Fibroblast of gingiva (primary cell): Measurements from ENCODE around the gene CCDC107.

Source experiments
- DNase-seq: peaks from one replicate; pipeline ENCODE4 v3.0.0-alpha.2; 2011; ENCODE audit warnings: low read depth

CCDC107 gene

DNA sequence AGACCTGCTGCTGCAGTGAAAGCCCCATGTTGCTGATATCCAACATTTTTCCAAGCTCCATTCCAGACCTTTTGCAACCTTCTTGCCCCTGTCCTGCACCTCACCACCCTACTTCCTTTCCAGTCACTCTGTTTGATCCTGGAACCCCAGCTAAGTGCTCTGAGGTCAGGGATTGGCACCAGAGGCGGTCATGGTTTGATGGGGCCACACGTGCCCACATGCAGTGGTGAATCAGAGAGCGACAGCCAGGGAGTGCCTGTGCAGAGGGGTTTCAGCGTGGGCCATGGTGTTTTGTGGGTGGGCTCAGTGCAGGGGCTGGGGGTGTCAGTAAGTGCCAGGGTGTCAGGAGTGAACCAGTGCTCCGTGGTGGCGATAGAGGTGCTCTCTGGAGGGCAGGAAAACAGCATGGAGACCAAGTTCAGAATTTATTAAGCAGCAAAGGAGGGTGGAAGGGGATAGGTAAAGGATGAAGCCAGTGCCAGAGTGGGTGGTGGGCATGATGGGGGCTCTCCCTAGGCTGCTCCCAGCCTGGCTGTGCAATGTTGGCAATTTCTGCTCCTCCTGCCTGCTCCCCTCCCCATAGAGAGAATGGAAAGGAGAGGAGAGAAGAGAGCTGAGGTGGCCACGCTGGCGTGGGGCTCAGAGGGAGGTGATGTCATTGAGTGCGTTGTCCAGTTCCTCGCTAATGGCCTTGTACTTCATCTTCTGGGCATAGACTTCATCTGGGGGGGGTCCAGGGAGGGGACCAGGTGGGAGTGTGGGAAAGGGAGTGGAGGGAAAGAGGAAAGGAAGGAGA lies 24.6 kb downstream of the CCDC107 start:
- no peak for DNase-seq

DNA sequence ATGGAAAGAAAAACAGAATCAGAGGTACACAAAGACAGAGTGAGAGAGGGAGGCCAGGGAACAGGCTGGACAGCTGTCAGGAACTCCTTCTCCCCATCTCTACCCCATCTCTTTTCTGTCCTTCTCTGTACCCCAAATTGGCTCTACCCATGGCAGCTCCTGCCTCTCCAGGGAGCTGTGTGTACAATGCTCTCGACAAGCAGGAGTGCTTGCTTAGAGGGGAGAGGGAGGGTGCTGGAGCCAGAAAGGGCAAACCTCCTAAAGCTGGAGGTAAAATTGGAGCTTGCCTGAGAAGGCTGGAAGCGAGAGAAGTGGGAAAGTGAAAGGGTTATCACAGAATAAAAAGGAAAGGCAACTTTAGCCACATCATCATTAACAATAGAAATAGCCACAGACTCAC lies 25.2 kb downstream of the CCDC107 start:
- DNase-seq, result no peak

DNA sequence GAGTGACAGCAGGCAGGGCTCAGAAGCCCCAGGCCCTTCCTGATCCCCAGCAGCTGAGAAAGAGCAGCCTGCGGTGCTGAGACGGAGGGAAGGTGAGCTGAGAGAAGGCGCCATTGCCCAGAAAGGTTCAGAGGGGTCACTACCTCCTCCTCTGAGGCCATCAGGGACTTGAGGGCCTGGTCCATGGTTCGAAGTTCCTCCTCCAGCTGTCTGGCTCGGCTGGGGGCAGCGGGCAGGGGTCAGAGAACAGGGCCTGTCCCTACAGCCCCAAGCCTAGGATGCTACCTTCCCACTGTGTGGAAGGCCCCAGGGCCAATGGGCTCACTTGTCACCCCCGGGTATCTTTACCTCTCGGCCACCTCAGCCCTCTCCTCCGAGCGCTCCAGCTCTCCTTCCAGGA lies 26.8 kb downstream of the CCDC107 start:
- no peak for DNase-seq

DNA sequence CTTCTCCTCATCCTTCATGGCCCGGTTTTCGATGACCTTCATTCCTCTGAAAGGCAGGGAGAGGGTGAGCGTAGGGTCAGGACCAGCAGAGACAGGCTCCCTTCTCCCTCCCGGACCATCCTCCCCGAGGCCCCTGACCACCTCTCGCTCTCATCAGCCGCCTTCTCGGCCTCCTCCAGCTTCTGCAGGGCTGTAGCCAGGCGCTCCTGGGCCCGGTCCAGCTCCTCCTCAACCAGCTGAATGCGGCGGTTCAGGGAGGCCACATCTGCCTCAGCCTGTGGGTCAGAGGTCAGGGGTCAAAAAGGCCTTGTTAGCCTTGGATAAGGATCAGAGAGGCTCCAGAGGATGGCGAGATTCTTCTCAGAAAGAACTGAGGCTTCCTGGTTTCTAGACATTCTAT lies 27.4 kb downstream of the CCDC107 start:
- DNase-seq, result no peak

DNA sequence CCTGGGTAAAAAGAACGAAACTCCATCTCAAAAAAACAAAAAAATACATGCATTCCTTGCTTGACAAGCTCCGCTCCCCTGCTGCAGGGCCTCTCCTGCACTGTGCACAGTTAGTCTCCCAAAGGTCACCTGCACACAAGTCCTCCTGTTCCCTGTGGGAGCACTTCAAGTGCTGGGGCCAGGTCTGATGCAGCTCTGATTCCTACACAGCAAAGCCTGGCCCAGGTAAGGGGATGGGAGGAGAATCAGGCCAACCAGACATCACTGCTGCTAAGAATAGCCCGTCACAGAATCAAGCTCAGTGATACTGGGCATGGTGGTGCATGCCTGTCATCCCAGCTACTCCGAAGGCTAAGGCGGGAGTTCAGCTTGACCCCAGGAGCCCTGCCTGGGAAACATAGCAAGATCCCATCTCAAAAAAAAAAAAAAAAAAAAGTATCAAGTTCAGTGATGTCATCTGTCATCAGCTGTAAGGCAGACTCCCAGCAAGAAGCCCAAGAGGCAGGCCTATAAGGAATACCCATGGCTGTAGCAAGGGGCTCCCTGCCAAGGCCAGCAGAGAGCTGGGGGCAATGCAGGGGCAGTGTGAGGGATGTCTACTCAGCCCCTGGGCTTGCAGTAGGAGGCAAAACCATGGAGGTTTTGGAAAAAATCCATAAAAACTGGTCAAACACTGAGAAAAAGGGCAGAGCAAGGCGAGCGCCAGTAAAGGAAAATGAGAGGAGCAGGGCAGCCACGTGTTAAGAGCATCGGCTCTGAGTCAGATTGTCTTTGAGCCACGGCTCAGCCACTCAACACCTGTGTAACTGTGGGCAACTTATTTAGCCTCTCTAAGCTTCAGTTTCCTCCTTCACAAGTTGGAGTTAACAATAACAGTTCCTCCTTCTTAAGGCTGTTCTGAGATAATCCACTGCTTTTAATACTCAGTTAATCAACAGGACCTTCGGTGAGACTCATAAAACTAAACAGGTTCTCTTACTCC lies 28.4 kb downstream of the CCDC107 start:
- peak; percentile 47 for DNase-seq

DNA sequence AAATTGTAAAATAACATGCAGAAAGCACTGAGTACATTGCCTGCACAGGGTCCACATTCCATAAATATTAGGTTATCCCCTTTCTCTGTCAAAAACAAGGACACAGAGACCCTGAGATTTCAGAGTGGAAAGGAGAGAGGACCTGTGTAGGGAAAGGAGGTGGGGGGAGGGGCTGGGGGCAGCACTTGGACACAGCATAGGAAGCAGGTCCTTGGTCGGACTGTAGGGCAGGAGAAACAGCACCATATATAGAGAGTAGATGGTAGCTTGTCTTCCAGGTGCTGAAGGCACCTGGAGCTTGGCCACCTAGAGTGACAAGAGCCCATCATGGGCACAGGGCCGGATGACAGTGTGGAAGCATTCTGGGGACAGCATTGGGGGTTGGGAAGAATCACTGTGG lies 29.2 kb downstream of the CCDC107 start:
- no peak for DNase-seq

DNA sequence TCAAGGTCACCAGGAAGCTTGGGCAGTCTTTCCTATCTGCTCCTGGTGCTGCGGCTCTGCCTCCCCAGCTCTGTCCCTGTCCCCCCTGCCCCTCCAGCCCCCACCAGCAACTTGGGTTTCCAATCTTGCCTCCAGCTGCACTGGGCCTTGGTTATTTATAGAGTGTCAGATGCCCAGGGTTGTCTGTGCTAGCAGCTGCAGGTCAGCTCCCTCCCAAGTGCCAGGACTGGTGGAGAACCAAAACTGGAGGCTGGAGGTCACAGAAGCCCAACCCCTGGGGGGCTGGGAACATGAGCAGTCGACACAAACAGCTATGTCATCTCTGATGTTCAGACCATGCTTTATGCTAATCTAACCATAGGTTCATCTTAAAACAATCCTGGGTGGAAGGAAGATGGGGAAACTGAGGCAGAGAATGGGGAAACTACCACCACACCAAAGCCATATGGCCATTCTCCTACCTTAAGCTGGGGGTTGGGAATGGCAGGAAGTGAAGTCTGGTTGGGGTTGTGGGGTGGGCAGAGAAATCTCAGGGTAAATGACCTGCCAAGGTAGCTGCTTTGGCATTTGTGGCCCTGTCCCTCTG lies 30.0 kb downstream of the CCDC107 start:
- DNase-seq, result no peak

DNA sequence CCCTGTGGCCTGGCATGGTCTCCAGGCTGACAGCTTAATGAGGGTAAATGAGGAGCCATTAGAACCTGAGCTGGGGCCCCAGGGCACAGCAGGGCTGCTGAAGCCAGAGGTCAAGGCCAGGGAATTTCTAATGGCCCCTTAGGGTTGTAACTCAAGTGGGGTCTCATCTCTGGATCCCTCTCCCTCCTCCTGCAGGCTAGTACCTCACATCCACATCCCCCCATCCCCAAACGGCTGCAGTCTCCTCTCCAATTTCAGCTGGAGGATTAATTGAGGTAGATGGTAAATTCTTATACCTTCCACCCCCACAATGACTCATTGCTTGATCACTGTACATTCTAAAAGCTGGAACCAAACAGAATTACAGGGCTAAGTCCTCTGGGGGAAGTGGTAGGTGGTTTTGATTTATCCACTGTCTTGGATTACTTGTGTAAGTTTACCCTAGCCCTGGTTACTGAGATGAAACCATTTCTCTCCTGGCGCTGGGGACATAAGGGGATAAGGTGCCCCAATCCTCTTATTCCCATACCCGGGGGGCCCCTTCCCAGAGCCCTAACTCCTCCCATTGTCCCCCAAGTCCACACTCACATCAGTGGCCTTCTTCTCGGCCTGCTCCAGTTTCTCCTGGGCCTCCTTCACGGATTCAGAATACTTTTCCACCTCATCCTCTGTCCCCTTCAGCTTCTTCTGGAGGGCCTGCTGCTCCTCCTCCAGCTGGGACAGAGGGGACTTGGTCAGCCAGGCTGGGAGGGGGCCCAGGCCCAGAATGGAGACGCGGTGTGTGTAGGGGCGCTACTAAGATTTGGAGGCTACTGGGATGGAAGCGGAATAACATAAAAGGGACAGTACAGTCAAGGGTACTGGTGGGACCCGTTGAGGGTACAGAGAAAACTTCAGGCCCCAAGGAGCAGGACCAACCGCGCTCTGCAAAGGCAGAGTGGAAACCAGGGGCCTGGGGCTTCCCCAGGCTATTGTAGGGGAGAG lies 30.8 kb downstream of the CCDC107 start:
- peak; percentile 74 for DNase-seq

DNA sequence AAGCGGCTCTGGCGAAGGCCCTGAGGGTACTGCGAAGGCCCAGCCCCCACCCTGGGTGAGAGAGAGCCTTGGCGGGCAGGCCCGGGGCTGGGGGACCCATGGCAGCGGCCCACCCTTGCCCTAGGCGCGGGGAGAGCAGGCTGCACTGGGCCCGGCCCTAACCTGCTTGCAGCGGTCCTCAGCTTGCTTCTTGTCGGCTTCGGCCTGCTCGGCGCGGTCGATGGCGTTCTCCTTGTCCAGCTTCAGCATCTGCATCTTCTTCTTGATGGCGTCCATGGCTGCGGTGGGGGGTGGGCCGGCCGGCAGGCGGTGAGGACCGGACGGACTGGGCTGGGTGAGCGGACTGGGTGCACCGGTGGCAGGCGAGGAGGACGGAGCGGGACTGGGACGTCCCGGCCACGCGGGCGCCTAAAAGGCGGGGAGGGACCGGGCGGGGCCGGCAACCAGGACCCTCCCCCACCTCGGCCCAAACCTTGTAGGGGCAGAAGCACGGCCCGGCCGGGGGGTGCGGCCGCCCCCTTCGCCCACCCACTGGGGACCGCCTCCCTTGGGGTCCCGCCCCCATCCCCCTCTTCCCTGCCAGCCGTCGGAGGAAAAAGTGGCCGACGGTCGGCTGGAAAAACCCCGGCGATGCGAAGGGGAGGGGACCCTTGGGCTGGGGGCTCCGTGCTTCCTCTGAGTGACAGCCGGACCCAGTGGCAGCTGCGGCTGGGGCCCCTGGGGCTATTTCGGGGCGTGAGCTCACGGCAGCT lies 31.6 kb downstream of the CCDC107 start, which contains the start of gene TPM2:
TPM2 (minus strand) TSS at position 384 of the 752 bp plus-strand sequence; CDS start at position 276, 108 bp downstream.
- DNase-seq, result peak; percentile 90

DNA sequence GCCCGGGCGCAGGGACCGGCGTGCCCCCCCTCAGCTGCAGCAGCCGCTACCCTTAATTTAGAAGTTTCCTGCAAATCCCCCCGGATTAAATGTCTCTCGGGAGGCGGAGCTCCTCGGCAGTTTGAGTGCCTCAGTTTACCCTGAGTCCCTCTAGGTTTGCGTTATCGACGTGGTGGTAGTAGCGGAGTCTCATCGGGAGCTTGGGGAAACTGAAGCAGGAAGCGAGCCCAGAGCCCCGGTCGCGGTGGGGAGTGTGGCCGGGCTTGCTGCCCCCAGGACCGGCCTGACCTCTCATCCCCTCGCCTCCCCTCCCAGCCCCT lies 32.2 kb downstream of the CCDC107 start:
- DNase-seq, result no peak

DNA sequence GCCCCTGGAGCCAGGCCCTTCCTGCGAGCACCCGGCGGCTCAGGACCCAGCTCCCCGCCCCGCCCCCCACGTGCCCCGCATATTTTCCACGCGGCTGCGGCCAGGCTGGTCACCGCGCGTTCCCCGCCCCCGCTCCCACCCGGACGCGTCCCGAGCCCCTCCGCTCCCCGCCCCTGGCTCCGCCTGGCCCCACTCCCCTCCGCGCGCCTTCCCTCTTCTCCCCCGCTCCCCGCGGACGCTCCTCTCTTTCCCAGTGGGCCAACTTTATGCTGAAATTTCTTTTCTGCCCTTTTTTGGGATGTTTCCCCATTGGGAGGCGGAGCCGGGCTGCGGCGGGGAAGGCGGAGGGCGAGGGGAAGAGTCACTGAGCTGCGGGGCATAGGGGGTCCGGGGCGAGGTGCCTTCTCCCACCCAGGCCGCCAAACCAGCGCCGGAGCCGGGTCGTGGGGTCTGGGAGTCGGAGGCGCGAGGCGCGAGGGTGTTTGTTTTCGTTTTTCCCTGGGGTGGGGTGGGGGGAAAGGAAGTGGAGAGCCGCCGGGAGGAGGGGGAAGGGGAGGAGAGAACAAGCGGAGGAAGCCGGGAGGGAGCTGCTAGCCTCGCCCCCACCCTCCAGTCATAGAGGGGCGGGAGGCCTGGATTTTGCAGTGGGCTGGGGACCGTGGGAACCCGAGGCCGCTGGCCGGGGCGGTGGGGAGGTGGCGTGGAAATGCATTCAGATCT lies 32.7 kb downstream of the CCDC107 start:
- peak; percentile 83 for DNase-seq

DNA sequence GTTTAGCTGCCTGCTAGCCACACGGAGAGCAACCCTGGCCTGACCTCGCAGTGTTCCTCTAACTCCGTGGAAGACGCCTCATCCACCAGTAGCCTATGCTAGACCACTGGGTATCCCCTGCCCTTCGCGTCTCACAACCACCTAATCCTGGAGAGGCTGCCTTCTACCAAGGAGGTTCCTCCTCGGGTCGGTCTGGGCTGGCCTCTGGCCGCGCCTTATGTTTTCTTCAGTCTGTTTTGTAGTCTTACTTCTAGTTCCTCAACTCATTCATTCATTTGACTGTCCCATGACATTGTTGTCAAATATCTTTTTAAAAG lies 33.2 kb downstream of the CCDC107 start:
- DNase-seq, result no peak

DNA sequence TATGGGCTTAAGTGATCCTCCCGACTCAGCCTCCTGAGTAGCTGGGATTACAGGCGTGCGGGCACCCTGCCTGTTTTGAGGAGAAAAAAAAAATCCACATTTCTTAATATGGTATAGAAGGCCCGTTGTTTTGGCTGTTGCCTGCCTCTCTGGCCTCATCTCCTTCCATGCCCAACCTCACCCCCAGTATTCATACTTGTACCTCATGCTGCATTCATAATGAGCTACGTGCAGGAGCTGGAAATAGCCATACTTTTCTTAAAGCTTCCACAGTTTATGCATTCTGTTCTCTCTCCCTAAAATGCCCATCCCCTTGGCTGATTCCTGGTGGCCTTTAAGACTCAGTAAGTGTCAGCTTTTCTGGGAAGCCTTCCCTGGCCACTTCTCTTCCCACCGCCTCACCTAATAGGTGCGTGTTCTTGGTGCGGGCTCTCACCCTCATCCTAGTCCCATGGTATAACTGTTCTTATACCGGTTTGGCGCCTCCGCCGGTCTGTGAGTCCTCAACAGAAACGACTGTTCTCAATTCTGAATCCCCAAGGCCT lies 33.7 kb downstream of the CCDC107 start:
- DNase-seq, result no peak

DNA sequence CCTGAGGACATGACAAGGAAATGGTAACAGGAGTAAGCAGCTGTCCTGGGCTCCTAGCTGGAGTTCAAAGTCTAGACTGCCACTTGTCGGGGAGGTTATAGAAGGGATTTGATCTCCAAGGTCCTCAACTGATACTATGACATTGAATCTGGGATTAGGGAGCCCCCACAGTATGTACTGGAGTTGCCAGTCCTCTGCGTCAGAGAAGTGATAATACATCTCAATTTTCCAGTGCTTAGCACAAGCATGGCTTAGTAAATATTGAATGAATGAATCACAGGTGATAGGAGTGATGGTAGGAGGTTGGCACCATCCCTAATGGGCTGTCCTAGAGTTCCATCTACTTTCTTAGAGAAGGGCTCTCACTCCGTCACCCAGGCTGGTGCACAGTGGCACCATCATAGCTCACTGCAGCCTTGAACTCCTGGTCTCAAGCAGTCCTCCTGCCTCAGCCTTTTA lies 37.9 kb downstream of the CCDC107 start:
- DNase-seq, result no peak

DNA sequence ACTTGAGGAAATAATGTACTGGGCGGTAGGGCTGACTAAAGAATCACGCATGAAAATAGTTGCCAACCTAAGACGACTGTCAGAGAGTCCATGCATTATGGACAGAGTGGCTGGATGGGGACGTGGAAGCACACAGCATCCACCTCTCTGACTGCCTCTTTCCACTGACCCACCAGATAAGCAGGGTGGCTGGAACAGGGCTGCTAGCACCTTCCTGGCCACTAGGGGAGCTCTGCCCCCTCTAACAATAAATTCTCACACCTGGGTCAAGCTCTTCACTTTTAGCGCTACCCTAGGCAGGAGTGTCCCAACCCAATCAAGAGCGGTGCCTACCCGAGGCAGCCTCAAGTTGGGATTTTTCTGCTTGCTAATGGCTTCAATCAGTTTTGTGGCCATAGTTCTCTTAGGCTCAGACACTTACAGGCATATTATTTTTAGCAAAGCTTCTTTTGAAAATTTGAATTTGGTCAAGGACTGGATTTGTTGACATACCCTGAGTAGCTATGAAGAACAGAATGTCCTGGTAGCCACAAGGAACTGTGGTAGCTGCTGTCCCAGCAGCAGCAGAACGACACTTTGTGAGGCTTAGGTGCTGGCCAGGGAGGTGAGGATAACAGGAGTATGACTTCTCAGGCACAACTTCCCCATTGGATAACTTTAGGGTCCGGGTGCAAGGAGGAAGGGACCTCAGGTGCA lies 38.6 kb downstream of the CCDC107 start:
- peak; percentile 31 for DNase-seq

DNA sequence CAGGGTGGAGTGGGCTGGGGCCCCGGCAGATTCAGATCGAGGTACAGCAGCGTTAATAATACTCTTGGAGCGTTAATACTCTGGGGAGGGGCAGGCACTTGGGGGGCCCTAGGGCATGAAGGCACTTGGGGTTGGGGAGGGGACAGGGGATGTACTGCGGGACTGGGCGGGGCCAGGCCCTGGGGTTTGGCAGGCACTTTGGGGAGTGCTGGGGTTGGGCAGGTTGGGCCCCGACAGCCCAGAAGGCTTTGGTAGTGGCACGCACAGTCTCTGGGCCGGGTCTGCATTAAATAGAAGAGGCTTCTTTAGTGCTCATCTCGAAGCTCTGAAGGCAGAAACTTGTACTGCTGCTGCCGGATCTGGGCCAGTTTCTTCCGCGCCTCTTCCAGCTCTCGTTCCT lies 39.4 kb downstream of the CCDC107 start:
- DNase-seq, result no peak

DNA sequence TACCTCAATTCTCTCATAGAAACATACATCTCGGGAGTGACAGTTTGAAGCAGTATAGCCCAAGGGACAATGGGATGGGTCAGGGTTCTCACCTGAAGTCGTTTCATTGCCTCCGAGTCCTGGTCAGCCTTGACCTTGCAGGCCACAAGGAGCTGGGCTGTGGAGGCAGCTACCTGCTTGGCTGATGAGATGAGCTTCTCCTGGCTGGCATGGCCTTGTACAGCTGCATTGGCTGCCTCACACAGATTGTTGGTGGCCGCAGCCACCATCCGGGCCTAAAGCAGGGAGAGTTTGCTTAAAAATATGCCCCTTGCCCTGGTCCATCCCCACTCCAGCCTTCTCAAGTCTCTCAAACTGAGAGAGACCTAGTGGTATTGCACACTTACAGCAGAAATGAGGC lies 40.1 kb downstream of the CCDC107 start:
- DNase-seq, result no peak

DNA sequence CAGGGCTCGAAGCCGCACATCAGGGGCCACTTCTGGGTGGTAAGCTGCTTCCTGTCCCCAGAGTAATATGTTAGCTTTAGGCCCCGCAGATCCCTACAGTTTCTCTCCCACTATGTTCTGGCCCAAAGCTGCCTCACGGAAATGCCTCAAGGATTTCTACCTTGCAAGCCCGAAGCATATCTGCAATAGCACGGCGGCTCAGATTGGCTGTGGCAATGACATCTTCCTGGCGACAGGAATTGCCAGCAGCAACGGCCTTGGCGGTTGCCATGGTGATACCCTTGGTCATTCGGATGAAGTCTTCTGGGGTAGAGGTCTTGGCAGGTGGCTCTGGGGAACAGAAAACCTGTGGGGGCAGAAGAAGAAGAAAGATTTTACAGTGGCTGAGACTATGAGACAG lies 41.9 kb downstream of the CCDC107 start:
- no peak for DNase-seq

DNA sequence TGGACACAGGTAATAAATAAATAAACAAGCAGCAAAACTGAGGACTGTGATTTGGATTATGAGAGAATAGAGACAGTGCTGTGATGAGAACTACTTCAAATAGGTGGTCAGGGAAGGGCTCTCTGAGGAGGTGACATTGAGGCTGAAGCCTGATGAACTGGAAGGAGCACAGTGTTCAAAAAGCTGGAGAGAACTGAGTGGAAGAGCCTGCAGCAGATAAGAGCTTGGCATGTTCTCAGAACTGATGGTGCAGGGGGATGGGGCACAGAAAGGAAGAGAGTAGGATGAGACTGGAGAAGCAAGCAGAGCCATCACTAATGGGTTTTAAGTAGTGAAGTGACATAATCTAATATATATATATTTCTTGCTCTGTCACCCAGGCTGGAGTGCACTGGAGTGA lies 42.9 kb downstream of the CCDC107 start:
- no peak for DNase-seq
